Measurements from ENCODE around the gene ECI1.
"Not testable (repeated sequence)": the region's sequence is repeated elsewhere in the genome, so short reads cannot be mapped to it uniquely, and the experiment has no call there.

The ECI1 gene

GRCh38 chr16:2210386-2211365 lies 40.7 kb downstream of the ECI1 start, which contains the start of gene BRICD5:
Gene BRICD5 (minus strand): TSS chr16:2210863. CDS start chr16:2210833, 30 bp downstream.
- no peak for DNase-seq (ENCODE audit: low read depth)

- no peak for DNase-seq (ENCODE audit: low read depth)
Measured at GRCh38 chr16:2210009-2210332, 41.4 kb downstream of the ECI1 start.

DNA sequence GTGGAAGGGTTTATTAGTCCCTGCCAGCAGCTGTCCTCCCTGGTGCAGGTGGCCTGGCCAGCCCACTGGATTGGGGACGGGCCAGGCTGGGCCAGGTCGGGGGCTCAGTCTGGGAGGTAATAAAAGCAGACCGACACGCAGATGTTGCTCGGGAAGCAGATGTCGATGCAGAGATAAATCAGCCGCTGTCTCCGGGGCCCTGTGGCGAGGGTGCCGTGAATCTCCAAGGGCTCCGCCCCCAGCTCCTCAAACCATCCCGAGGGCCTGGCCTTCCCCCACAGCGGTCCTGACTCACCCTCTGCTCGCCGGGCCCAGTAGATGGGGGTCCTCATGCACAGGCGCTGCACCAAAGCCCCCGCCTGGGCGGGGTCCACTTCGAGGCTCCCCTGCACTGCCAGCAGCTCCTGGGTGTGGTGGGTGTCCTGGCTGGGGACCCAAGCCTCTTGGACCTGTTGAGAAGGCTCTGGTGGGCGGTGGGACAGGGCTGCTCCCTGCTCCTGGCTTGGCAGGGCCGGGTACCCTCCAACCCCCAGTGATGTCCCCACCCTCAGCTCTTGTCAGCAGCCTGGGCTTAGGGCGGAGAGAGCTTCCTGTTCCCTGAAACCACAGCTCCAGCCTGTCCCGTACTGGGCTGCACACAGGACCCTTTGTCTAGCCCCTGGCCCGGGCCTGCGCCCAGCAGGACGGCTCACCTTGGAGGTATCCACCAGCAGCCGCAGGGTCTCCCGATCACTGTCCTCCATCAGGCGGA lies 42.0 kb downstream of the ECI1 start:
- DNase-seq (ENCODE audit: low read depth), result no peak

GRCh38 chr16:2208772-2209171 lies 42.6 kb downstream of the ECI1 start:
- DNase-seq (ENCODE audit: low read depth), result no peak

DNA sequence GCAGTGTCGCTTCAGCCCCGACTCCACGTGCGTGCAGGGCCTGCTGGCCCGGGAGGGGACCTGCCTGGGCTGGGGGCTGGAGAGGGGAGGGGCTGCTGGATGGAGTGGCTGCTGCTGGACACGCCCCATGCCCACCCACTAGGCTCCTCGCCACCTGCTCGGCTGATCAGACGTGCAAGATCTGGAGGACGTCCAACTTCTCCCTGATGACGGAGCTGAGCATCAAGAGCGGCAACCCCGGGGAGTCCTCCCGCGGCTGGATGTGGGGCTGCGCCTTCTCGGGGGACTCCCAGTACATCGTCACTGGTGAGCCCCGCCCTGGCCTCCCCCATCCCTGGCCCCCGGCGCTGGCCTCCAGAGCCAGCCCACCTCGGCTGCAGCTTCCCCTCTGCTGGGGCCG lies 43.1 kb downstream of the ECI1 start:
- no peak for DNase-seq (ENCODE audit: low read depth)

DNA sequence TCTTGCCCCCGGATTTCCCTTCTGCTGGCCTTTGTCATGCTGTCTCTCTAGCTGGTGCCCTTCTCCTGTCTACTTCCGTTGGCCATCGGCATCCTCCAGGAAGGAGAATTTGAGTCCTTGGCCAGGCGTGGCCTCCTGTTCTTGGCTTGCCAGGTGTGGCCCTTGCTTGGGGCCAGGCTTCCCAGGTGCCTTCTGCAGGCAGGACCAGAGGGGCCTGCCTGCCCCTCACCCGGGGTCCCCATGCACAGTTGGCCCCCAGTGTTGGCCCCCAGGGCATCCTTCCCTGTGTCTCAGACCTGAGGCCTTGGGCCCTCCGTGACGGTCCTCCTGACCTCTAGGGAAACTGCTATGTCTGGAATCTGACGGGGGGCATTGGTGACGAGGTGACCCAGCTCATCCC lies 43.5 kb downstream of the ECI1 start:
- no peak for DNase-seq (ENCODE audit: low read depth)

DNA sequence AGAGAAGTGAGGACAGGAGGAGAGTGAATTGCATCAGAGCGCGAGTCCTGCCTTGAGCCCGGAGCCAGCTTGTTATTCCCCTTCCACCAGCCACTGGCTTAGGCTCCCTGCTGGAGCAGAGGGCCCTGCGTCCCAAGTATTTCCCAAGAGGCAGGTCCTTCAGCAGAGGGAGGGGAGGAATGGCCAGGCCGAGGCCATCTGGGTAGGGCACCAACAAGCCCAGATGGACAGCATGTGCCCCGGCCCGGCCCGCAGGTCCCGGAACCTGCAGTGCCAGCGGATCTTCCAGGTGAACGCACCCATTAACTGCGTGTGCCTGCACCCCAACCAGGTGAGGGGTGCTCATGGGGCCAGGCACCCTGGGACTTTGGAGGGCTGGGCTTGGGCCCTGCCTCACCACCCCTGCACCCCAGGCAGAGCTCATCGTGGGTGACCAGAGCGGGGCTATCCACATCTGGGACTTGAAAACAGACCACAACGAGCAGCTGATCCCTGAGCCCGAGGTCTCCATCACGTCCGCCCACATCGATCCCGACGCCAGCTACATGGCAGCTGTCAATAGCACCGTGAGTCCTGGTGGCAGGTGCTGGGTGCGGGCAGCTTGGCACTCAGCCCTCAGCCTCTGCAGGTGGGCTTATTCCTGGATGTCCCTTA lies 44.5 kb downstream of the ECI1 start:
- DNase-seq (ENCODE audit: low read depth), result no peak

DNA sequence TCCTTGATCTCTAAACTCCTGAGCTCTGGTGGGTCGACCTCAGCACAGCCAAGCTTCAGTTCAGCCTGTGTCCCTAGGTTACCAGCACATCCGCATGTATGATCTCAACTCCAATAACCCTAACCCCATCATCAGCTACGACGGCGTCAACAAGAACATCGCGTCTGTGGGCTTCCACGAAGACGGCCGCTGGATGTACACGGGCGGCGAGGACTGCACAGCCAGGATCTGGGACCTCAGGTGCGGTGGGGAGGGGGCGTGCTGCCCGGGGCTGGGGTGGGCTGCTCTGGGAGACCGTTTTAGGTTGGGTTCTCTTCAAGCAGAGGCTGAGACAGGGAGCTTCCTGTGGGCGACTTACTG lies 45.0 kb downstream of the ECI1 start:
- DNase-seq (ENCODE audit: low read depth), result no peak

- no peak for DNase-seq (ENCODE audit: low read depth)
Measured at GRCh38 chr16:2205967-2206313, 45.4 kb downstream of the ECI1 start.

DNA sequence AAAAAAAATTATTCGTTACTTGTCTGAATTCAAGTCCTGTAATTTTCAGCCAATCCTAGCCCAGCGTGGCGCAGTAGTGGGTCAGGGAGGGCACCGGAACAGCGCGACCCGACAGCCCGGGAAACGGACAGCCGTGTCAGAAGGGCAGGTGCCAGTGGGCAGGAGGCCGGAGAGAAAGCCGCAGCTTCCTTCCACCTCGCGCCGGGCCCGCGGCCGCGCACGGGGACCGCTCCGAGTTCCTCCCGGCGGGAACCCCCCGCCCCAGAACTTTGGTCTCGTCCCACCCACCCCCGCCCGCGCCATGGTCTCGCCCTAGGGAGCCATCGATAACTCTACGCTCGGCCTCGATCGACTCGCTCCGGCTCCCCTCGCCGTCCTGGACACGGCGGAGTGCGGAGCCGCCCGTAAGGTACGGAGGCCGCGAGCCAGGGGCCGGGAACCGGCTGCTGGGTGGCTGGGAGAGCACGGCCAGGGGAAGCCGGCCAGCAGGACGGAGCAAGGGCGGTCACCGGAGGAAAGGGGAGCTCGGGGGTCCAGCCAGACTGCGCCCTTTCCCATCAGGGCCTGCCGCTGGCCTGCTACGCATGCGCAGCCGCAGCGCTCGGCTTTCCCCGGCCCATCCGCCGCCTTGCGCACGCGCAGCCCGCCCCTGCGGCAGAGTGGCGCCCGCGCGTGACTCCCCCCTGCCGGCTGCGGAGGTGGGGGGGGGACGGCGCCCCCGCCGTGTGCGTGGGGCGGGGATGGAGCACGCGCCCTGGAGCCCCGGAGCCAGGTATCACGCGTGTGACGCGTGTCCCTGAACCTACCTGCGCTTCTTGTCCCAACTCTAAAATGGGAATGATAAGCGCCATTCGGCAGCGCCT lies 46.1 kb downstream of the ECI1 start, which contains the start of gene MLST8:
TSS of gene MLST8 (plus strand) at position 351 of the 863 bp plus-strand sequence. CDS start 632 bp downstream, outside the sequence.
- peak; percentile 85 for DNase-seq (ENCODE audit: low read depth)

GRCh38 chr16:2204416-2205103 lies 46.8 kb downstream of the ECI1 start:
- DNase-seq (ENCODE audit: low read depth), result no peak

DNA sequence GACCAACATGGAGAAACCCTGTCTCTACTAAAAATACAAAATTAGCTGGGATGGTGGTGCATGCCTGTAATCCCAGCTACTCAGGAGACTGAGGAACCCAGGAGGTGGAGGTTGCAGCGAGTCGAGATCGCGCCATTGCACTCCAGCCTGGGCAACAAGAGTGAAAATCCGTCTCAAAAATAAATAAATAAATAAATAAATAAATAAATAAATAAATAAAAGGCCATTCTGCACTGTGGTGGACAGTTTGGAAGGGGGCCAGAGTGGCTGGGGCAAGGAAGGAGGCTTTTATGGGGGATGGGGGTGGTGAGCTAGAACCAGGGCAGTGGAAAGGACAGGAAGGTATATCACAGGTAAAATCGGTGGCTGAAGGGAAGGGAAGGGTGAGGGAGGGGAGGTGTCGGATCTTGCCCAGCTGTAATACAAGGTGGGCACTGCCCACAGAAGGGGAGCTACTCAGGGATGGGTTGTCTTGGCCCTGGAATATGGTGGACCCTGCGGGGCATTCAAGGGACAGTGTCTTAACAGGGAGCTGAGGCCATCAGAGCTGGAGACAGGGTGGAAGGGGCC lies 48.2 kb downstream of the ECI1 start:
- DNase-seq (ENCODE audit: low read depth), result not testable (repeated sequence)

DNA sequence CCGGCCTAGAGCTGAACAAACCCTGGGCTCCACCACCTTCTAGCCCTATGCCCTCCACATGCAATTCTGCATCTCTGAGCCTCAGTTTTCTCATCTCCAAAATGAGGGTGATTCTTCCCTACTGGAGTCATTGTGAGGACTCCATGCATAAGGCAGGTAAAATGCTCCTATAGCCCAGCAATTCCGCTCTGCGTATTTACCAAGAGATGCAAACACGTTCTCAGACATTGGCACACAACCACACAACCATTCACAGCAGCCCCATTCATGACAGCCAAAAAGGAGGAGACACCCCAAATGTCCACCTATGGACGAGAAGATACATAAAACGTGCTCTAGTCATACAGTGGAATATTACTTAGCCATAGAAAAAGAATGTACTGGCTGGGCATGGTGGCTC lies 51.1 kb downstream of the ECI1 start:
- no peak for DNase-seq (ENCODE audit: low read depth)

- DNase-seq (ENCODE audit: low read depth), result no peak
Measured at GRCh38 chr16:2199621-2200139, 51.7 kb downstream of the ECI1 start.

DNA sequence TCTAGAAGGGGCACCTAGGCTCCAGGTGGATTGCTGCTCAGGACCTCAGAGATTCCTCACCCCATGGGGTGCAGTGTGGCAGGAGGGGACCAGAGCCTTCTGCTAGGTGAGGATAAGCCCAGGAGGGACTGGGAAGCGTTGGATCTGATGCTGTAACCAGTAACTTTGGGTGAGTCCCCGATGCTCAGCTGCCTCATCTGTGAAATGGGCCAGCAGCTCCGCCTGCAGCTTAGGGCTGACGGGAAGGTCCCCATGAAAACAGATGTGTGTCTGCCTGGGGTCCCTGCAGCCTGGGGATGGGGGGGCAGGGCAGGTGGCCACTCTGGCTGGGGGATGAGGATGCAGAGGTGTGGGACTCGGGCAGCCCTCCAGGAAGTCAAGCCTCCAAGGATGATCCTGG lies 52.3 kb downstream of the ECI1 start:
- DNase-seq (ENCODE audit: low read depth), result no peak

GRCh38 chr16:2198283-2198682 lies 53.1 kb downstream of the ECI1 start:
- no peak for DNase-seq (ENCODE audit: low read depth)

- no peak for DNase-seq (ENCODE audit: low read depth)
Measured at GRCh38 chr16:2197765-2198164, 53.6 kb downstream of the ECI1 start.

DNA sequence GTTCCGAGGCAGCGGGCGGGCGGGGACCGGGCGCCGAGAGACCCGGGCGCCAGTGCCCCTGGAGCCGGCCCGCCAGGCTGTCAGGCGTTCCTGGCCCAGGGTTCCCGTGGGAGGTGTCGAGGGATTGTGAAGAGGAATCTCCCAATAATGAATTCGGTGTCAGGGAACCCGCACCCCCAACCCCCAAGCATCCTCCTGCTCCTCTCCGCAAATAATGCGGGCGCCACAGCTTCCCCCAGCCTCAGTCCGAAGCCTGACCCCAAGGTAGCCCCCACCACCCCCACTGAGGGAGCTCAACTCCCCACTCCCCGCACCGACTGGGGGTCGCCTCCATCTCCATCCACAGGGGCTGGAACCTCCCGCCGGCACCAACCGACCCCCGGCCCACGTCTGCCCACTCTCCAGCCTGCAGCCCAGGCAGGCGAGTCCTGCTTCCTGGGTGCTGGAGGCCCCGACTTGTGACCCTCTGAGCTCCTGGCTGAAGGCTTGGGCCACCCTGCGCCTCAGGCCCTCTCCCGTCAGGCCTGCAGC lies 54.3 kb downstream of the ECI1 start:
- no peak for DNase-seq (ENCODE audit: low read depth)

- DNase-seq (ENCODE audit: low read depth), result no peak
Measured at GRCh38 chr16:2196162-2196980, 55.0 kb downstream of the ECI1 start, which contains the start of gene CASKIN1. Gene CASKIN1 (minus strand): TSS chr16:2196605. CDS start chr16:2196432, 173 bp downstream.
